Glutamatergic neuron (in vitro differentiated cells): ENCODE measurements around the gene CDC37L1. TPM values are rescaled to one million over a fixed set of nuclear protein-coding genes. Genes with fewer than 3 reads are reported as not detected.

Experiments
- DNase-seq: peaks from one replicate; pipeline ENCODE4 v3.0.0; 2022
- H3K27ac Mint-ChIP-seq: one replicate; pipeline ENCODE4 v1.8.0; 2020; ENCODE audit warnings: mild to moderate bottlenecking, mixed read lengths, inconsistent platforms; ENCODE audit not compliant: unreplicated experiment
- H3K27me3 Mint-ChIP-seq: one replicate; pipeline ENCODE4 v1.8.0; 2020; ENCODE audit warnings: mild to moderate bottlenecking, moderate library complexity, mixed read lengths, inconsistent platforms; ENCODE audit not compliant: unreplicated experiment
- H3K36me3 Mint-ChIP-seq: one replicate; pipeline ENCODE4 v1.8.0; 2020; ENCODE audit warnings: mild to moderate bottlenecking, mixed read lengths, inconsistent platforms; ENCODE audit not compliant: unreplicated experiment
- H3K4me1 Mint-ChIP-seq: one replicate; pipeline ENCODE4 v1.8.0; 2020; ENCODE audit warnings: mild to moderate bottlenecking, low read depth, mixed read lengths, inconsistent platforms; ENCODE audit not compliant: unreplicated experiment
- H3K4me3 Mint-ChIP-seq: one replicate; pipeline ENCODE4 v1.8.0; 2020; ENCODE audit warnings: mild to moderate bottlenecking, mixed read lengths, inconsistent platforms; ENCODE audit not compliant: unreplicated experiment
- H3K9me3 Mint-ChIP-seq: one replicate; pipeline ENCODE4 v1.8.0; 2020; ENCODE audit warnings: mild to moderate bottlenecking, moderate library complexity, mixed read lengths, inconsistent platforms; ENCODE audit not compliant: unreplicated experiment
- CTCF ChIP-seq: fragments of 200-600 bp; sonication (generic); IDR thresholded peaks from one replicate; pipeline ENCODE4 v1.5.0; 2021; ENCODE audit not compliant: partially characterized antibody, unreplicated experiment
- total RNA-seq: library from RNA; stranded (reverse); fragmentation: NEBNext Ultra II Directional; extraction: Animal tissue kit (Norgen Biotek cat#: 25700); gene quantifications from one replicate; pipeline ENCODE4 v1.2.1, GENCODE V29; 2021; ENCODE audit not compliant: unreplicated experiment

Gene CDC37L1
- total RNA-seq, 1 donor from 2014 or later: 20.8 TPM

- no peak overlapping the region for H3K4me3 Mint-ChIP-seq
- no peaks in the 10 kb centered on the region for H3K4me1 Mint-ChIP-seq
Observed at GRCh38 chr9:4691795-4692194, 12.4 kb downstream of the CDC37L1 start.

GRCh38 chr9:4700091-4700490 is 20.7 kb downstream of the CDC37L1 start:
- H3K4me1 Mint-ChIP-seq: no peaks in the 10 kb centered on the region
- H3K36me3 Mint-ChIP-seq: no peaks in the 10 kb centered on the region
- H3K27me3 Mint-ChIP-seq: no peaks in the 10 kb centered on the region
- H3K4me3 Mint-ChIP-seq: no peak overlapping the region
- no peak for DNase-seq
- no peak overlapping the region for H3K27ac Mint-ChIP-seq
- H3K9me3 Mint-ChIP-seq: no peaks in the 10 kb centered on the region
- TF ChIP-seq CTCF: no peak

More at GRCh38 chr9:4691795-4692194, 12.4 kb downstream of the CDC37L1 start:
- TF ChIP-seq CTCF: no peak
- no peaks in the 10 kb centered on the region for H3K27me3 Mint-ChIP-seq
- no peak overlapping the region for H3K27ac Mint-ChIP-seq
- no peaks in the 10 kb centered on the region for H3K36me3 Mint-ChIP-seq
- H3K9me3 Mint-ChIP-seq: no peaks in the 10 kb centered on the region
- no peak for DNase-seq

- no peaks in the 10 kb centered on the region for H3K36me3 Mint-ChIP-seq
- no peaks in the 10 kb centered on the region for H3K4me1 Mint-ChIP-seq
- H3K27me3 Mint-ChIP-seq: no peaks in the 10 kb centered on the region
- DNase-seq: no peak
- H3K27ac Mint-ChIP-seq: no peak overlapping the region
- TF ChIP-seq CTCF: no peak
- no peak overlapping the region for H3K4me3 Mint-ChIP-seq
- H3K9me3 Mint-ChIP-seq: no peaks in the 10 kb centered on the region
Observed at GRCh38 chr9:4700932-4701331, 21.6 kb downstream of the CDC37L1 start.

- Mint-ChIP-seq H3K36me3 (no peaks in the 10 kb centered on the region), H3K4me3 (no peak overlapping the region), H3K27ac (no peak overlapping the region), H3K9me3 (no peaks in the 10 kb centered on the region), H3K27me3 (no peaks in the 10 kb centered on the region), H3K4me1 (no peaks in the 10 kb centered on the region)
- TF ChIP-seq CTCF: no peak
- DNase-seq: no peak
Observed at GRCh38 chr9:4701526-4701925, 22.2 kb downstream of the CDC37L1 start.

- DNase-seq: no peak
- Mint-ChIP-seq H3K4me3 (no peak overlapping the region), H3K27ac (no peak overlapping the region), H3K9me3 (no peaks in the 10 kb centered on the region), H3K27me3 (no peaks in the 10 kb centered on the region), H3K36me3 (no peaks in the 10 kb centered on the region), H3K4me1 (no peaks in the 10 kb centered on the region)
- no peak for TF ChIP-seq CTCF
Observed at GRCh38 chr9:4704129-4704528, 24.8 kb downstream of the CDC37L1 start.
